Suprapubic skin (tissue), 4 donors: ENCODE data around the gene NUDT3.

Experiments used
- EP300 ChIP-seq: sonication (generic); formaldehyde crosslinking; IDR thresholded peaks from one replicate; pipeline ENCODE4 v1.6.1; 2017; ENCODE audit warnings: antibody characterized with exemption
- POLR2A ChIP-seq, 2 donors: fragments of 450-650 bp; IDR thresholded peaks; one replicate each; pipeline ENCODE4 v1.6.1; 2017; ENCODE audit warnings: antibody characterized with exemption in 2 of 2, mild to moderate bottlenecking in 2 of 2, moderate library complexity in 2 of 2
- POLR2AphosphoS5 ChIP-seq, 3 donors: sonication (generic); formaldehyde crosslinking; IDR thresholded peaks; one replicate each; pipeline ENCODE4 v1.6.1; 2017; ENCODE audit warnings: antibody characterized with exemption in 3 of 3
- TF ChIP-seq, protein P1 (sequence below), 2 donors: fragments of 200-600 bp in 1 of 2; fragments of 450-650 bp in 1 of 2; sonication (generic) in 1 of 2; IDR thresholded peaks; one replicate each; pipeline ENCODE4 v1.5.1; 2016 to 2019; ENCODE audit warnings: antibody characterized with exemption in 2 of 2, mild to moderate bottlenecking in 1 of 2, moderate library complexity in 1 of 2

DNA sequence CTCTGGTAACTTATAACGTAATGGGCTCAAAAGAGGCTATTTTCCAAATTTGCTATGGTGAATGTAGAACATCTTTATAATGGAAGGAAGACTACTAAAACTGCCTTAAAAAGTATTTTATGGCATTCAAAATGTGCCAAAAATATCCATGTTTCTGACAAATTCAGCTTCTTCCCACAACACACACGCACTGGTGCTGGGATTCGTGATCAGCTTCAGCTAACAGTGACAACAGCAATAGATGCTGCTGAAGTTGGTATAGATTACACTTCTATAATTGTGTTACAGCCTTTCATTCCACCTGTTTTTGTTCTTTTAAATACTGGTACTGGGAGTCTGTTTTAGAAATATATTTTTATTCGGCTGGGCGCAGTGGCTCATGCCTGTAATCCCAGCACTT is 19.0 kb downstream of the NUDT3 start:
- TF ChIP-seq, protein P1, sequence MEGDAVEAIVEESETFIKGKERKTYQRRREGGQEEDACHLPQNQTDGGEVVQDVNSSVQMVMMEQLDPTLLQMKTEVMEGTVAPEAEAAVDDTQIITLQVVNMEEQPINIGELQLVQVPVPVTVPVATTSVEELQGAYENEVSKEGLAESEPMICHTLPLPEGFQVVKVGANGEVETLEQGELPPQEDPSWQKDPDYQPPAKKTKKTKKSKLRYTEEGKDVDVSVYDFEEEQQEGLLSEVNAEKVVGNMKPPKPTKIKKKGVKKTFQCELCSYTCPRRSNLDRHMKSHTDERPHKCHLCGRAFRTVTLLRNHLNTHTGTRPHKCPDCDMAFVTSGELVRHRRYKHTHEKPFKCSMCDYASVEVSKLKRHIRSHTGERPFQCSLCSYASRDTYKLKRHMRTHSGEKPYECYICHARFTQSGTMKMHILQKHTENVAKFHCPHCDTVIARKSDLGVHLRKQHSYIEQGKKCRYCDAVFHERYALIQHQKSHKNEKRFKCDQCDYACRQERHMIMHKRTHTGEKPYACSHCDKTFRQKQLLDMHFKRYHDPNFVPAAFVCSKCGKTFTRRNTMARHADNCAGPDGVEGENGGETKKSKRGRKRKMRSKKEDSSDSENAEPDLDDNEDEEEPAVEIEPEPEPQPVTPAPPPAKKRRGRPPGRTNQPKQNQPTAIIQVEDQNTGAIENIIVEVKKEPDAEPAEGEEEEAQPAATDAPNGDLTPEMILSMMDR (IDR thresholded peaks at IDR 0.05): no peak
- no peak for TF ChIP-seq POLR2AphosphoS5 (IDR thresholded peaks at IDR 0.05)
- TF ChIP-seq POLR2A (IDR thresholded peaks at IDR 0.05): no peak
- TF ChIP-seq EP300: no peak
